ELR (cell line): ENCODE measurements around the gene THRB.
"Not testable (repeated sequence)": the region's sequence is repeated elsewhere in the genome, so short reads cannot be mapped to it uniquely, and the experiment has no call there.

Experiments
- DNase-seq: peaks from one replicate; pipeline ENCODE4 v3.0.0-alpha.2; 2015; ENCODE audit warnings: low read depth

Gene THRB

GRCh38 chr3:24096695-24097290, 397.9 kb downstream of the THRB start:
- no peak for DNase-seq

DNA sequence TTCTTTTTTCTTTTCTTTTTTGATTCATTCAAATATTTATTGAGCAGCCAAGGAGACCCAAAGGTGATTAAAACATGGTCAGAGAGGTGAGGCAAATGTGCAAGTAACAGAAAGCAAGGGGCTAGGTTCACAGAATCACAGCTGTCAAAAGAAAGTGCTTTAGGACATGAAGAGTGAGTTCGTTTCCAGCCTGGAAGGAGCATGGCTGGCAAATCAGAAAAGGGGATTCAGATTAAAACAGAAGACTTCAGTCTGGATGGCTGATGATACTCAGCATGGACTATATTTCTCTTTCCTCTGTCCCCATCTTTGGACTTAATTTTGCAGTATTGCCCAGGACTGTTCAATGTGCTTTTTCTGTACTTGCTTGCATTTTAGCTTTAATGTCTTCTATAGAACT, 398.4 kb downstream of the THRB start:
- no peak for DNase-seq

GRCh38 chr3:24094818-24095217, 399.8 kb downstream of the THRB start:
- not testable (repeated sequence) for DNase-seq

GRCh38 chr3:24088782-24089181, 405.9 kb downstream of the THRB start:
- peak; percentile 65 for DNase-seq

GRCh38 chr3:24087469-24087868, 407.2 kb downstream of the THRB start:
- no peak for DNase-seq

- no peak for DNase-seq
Observed at GRCh38 chr3:24086617-24087404, 407.8 kb downstream of the THRB start.

DNA sequence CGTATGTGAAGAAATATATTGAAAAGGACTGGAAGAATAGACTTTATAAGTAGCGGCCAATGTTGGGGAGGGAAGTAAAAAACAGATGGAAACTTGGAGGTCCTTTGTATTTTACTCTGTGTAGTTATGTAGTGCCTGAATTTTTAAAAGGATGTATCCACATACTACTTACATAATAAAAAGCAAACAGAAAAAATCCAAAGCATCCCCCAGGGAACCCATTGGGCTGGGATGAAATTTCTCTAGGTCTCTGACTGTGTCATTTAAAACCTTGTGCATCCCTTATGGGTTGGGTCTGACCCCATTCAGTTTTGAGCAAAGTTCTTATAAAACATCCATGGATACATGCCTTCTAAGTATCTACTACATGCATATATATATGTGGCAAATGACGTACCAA, 408.4 kb downstream of the THRB start:
- no peak for DNase-seq

- no peak for DNase-seq
Observed at GRCh38 chr3:24072193-24072592, 422.5 kb downstream of the THRB start.

DNA sequence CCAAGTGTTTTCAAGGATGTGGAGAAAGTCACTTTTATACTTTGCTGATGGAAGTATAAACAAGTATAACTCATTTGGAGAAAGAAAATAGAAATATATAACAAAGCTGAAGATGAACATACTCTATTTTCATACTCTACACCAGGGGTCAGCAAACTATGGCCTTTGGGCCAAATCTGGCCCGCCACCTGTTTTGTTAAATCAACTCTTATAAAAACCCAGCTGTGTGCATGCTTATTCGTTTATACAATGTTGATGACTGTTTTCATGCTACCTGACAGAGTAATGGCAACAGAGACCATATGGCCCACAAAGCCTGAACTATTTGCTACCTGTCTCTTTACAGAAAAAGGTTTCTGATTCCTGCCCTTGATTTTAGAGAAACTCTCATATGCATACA, 425.6 kb downstream of the THRB start:
- DNase-seq = peak; percentile 34

DNA sequence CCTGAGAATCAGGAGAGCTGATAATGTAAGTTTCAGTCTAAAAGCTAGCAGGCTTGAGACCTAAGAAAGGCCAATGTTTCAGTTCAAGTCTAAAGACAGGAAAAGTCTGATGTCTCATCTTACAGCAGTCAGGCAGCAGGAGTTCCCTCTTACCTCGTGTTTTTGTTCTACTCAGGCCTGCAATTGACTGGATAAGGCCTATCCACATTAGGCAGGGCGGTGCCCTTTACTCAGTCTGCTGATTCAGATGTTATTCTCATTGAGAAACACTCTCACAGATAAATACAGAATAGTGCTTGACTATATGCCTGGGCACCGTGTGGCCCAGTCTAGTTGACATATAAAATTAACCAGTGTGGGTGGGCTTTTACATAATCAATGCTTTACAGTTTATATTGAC, 427.2 kb downstream of the THRB start:
- no peak for DNase-seq
